Naive B cell (primary cell): ENCODE data around the gene AACS. TPM values are rescaled to one million over a fixed set of nuclear protein-coding genes. Genes with fewer than 3 reads are reported as not detected.
A peak's percentile ranks its signal among the peaks of the same experiment; 100 is the strongest.
"Not testable (repeated sequence)": the region's sequence is repeated elsewhere in the genome, so short reads cannot be mapped to it uniquely, and the experiment has no call there.

Source experiments
- ATAC-seq, 2 donors: fragments of 150-1000 bp; cut with Tn5 transposase; 2 replicates each; pipeline ENCODE4 v1.10.0; 2021; ENCODE audit warnings: low read depth in 2 of 2, mild to moderate bottlenecking in 2 of 2, moderate library complexity in 2 of 2
- DNase-seq: peaks from one replicate; pipeline ENCODE4 v3.0.0; 2022
- H3K27ac Mint-ChIP-seq, 6 donors: one replicate each; pipeline ENCODE4 v1.8.0; 2020 to 2022; ENCODE audit warnings: mild to moderate bottlenecking in 6 of 6, mixed read lengths in 6 of 6, moderate library complexity in 5 of 6, inconsistent platforms in 2 of 6
- H3K27me3 Mint-ChIP-seq, 3 donors: one replicate each; pipeline ENCODE4 v1.8.0; 2021 to 2022; ENCODE audit warnings: mixed read lengths in 3 of 3, mild to moderate bottlenecking in 1 of 3
- H3K36me3 Mint-ChIP-seq, 2 donors: one replicate each; pipeline ENCODE4 v1.8.0; 2020 to 2022; ENCODE audit warnings: mixed read lengths in 2 of 2, inconsistent platforms in 1 of 2, mild to moderate bottlenecking in 1 of 2
- H3K4me1 Mint-ChIP-seq, 3 donors: one replicate each; pipeline ENCODE4 v1.8.0; 2020 to 2022; ENCODE audit warnings: mixed read lengths in 3 of 3, inconsistent platforms in 1 of 3, mild to moderate bottlenecking in 1 of 3, moderate library complexity in 1 of 3
- H3K4me3 Mint-ChIP-seq, 8 donors: one replicate each; pipeline ENCODE4 v1.8.0; 2020 to 2022; ENCODE audit warnings: mild to moderate bottlenecking in 8 of 8, mixed read lengths in 8 of 8, moderate library complexity in 8 of 8, inconsistent platforms in 2 of 8
- H3K9me3 Mint-ChIP-seq, 7 donors: one replicate each; pipeline ENCODE4 v1.8.0; 2020 to 2022; ENCODE audit warnings: mixed read lengths in 7 of 7, mild to moderate bottlenecking in 5 of 7, inconsistent platforms in 2 of 7, moderate library complexity in 1 of 7
- polyA plus RNA-seq, 6 donors: library from polyadenylated mRNA; unstranded; fragments of 300-500 nt; fragmentation: Illumina TruSeq; gene quantifications; one replicate each; pipeline ENCODE4 v1.2.3, GENCODE V29; 2021; ENCODE audit warnings: low read depth in 6 of 6

AACS gene
- polyA plus RNA-seq, 6 donors from 2014 or later = 4.9 to 12.1 (median 7.5) TPM

GRCh38 chr12:125032466-125033152 is 32.6 kb upstream of the AACS start:
- Mint-ChIP-seq H3K4me3 (peak overlapping the region in 1 of 8 donors; percentile 69), H3K27me3 (no peaks in the 10 kb centered on the region), H3K36me3 (no peaks in the 10 kb centered on the region), H3K27ac (no peak overlapping the region), H3K4me1 (peaks cover 0 to 3% (median 2%) of the 10 kb centered on the region in 3 donors), H3K9me3 (peaks cover 0 to 3% (median 3%) of the 10 kb centered on the region in 7 donors)
- no peak for DNase-seq
- no peak for ATAC-seq

- no peak overlapping the region for H3K4me3 Mint-ChIP-seq
These were observed 31.9 kb upstream of the AACS start for GRCh38 chr12:125033288-125033687.

GRCh38 chr12:125038976-125039625 is 26.1 kb upstream of the AACS start:
- Mint-ChIP-seq H3K36me3 (no peaks in the 10 kb centered on the region), H3K27me3 (no peaks in the 10 kb centered on the region), H3K27ac (peak overlapping the region in 1 of 6 donors; percentile 79), H3K9me3 (peaks cover 0 to 3% (median 2%) of the 10 kb centered on the region in 7 donors), H3K4me3 (no peak overlapping the region), H3K4me1 (no peaks in the 10 kb centered on the region)
- no peak for DNase-seq
- no peak for ATAC-seq

More at GRCh38 chr12:125033288-125033687, 31.9 kb upstream of the AACS start:
- peaks cover 0 to 3% (median 2%) of the 10 kb centered on the region in 3 donors for H3K4me1 Mint-ChIP-seq
- ATAC-seq (no peak), DNase-seq (no peak)
- no peaks in the 10 kb centered on the region for H3K27me3 Mint-ChIP-seq
- H3K36me3 Mint-ChIP-seq = no peaks in the 10 kb centered on the region
- H3K27ac Mint-ChIP-seq = peak overlapping the region in 4 of 6 donors; percentile 0 to 87 (median 40)
- H3K9me3 Mint-ChIP-seq = peaks cover 0 to 3% (median 3%) of the 10 kb centered on the region in 7 donors

GRCh38 chr12:125049093-125049458 is 16.2 kb upstream of the AACS start:
- Mint-ChIP-seq H3K4me1 (peaks cover 4 to 10% (median 10%) of the 10 kb centered on the region in 3 donors), H3K9me3 (no peaks in the 10 kb centered on the region)

GRCh38 chr12:125050446-125050845 is 14.8 kb upstream of the AACS start:
- no peaks in the 10 kb centered on the region for H3K27me3 Mint-ChIP-seq
- peak overlapping the region in 1 of 6 donors; percentile 36 for H3K27ac Mint-ChIP-seq
- no peaks in the 10 kb centered on the region for H3K9me3 Mint-ChIP-seq
- DNase-seq (no peak), ATAC-seq (no peak)
- H3K4me1 Mint-ChIP-seq = peaks cover 4 to 10% (median 10%) of the 10 kb centered on the region in 3 donors
- peak overlapping the region; percentile 63 to 94 (median 91) for H3K4me3 Mint-ChIP-seq
- H3K36me3 Mint-ChIP-seq = no peaks in the 10 kb centered on the region

More at GRCh38 chr12:125049093-125049458, 16.2 kb upstream of the AACS start:
- DNase-seq (no peak), ATAC-seq (no peak)
- H3K36me3 Mint-ChIP-seq = no peaks in the 10 kb centered on the region
- H3K4me3 Mint-ChIP-seq = peak overlapping the region; percentile 83 to 94 (median 92)
- peak overlapping the region; percentile 64 to 94 (median 86) for H3K27ac Mint-ChIP-seq
- no peaks in the 10 kb centered on the region for H3K27me3 Mint-ChIP-seq

GRCh38 chr12:125050868-125051267 is 14.4 kb upstream of the AACS start:
- no peak overlapping the region for H3K27ac Mint-ChIP-seq
- H3K4me3 Mint-ChIP-seq = peak overlapping the region in 6 of 8 donors; percentile 63 to 93 (median 90)
- DNase-seq (no peak), ATAC-seq (no peak)
- no peaks in the 10 kb centered on the region for H3K36me3 Mint-ChIP-seq
- no peaks in the 10 kb centered on the region for H3K27me3 Mint-ChIP-seq
- H3K9me3 Mint-ChIP-seq = no peaks in the 10 kb centered on the region
- H3K4me1 Mint-ChIP-seq = peaks cover 4 to 10% (median 10%) of the 10 kb centered on the region in 3 donors

- H3K4me3 Mint-ChIP-seq = peak overlapping the region in 1 of 8 donors; percentile 12
- DNase-seq (no peak), ATAC-seq (no peak)
- H3K27ac Mint-ChIP-seq = no peak overlapping the region
- no peaks in the 10 kb centered on the region for H3K36me3 Mint-ChIP-seq
- H3K4me1 Mint-ChIP-seq = peaks cover 4 to 10% (median 10%) of the 10 kb centered on the region in 3 donors
- H3K27me3 Mint-ChIP-seq = peaks cover 4 to 12% (median 12%) of the 10 kb centered on the region in 3 donors
- H3K9me3 Mint-ChIP-seq = no peaks in the 10 kb centered on the region
These were observed 11.4 kb upstream of the AACS start for GRCh38 chr12:125053821-125054220.

GRCh38 chr12:125055591-125055990 is 9.6 kb upstream of the AACS start:
- DNase-seq (no peak), ATAC-seq (no peak)
- H3K27me3 Mint-ChIP-seq = peaks cover 7 to 16% (median 15%) of the 10 kb centered on the region in 3 donors
- H3K27ac Mint-ChIP-seq = no peak overlapping the region
- peak overlapping the region in 1 of 8 donors; percentile 13 for H3K4me3 Mint-ChIP-seq
- H3K4me1 Mint-ChIP-seq = no peaks in the 10 kb centered on the region
- H3K9me3 Mint-ChIP-seq = no peaks in the 10 kb centered on the region
- no peaks in the 10 kb centered on the region for H3K36me3 Mint-ChIP-seq

GRCh38 chr12:125056306-125056705 is 8.9 kb upstream of the AACS start:
- Mint-ChIP-seq H3K27me3 (peaks cover 7 to 16% (median 15%) of the 10 kb centered on the region in 3 donors), H3K4me3 (no peak overlapping the region), H3K9me3 (peaks cover 0 to 1% (median 0%) of the 10 kb centered on the region in 7 donors), H3K27ac (no peak overlapping the region), H3K36me3 (no peaks in the 10 kb centered on the region), H3K4me1 (no peaks in the 10 kb centered on the region)
- ATAC-seq (no peak), DNase-seq (no peak)

- Mint-ChIP-seq H3K27me3 (peaks cover 7 to 16% (median 15%) of the 10 kb centered on the region in 3 donors), H3K27ac (no peak overlapping the region), H3K4me1 (no peaks in the 10 kb centered on the region), H3K4me3 (no peak overlapping the region), H3K36me3 (no peaks in the 10 kb centered on the region), H3K9me3 (peaks cover 0 to 5% (median 0%) of the 10 kb centered on the region in 7 donors)
- DNase-seq (no peak), ATAC-seq (no peak)
These were observed 7.5 kb upstream of the AACS start for GRCh38 chr12:125057708-125058107.

- H3K36me3 Mint-ChIP-seq = no peaks in the 10 kb centered on the region
- H3K9me3 Mint-ChIP-seq = peaks cover 0 to 5% (median 0%) of the 10 kb centered on the region in 7 donors
- no peak overlapping the region for H3K4me3 Mint-ChIP-seq
- H3K27ac Mint-ChIP-seq = no peak overlapping the region
- peaks cover 8 to 14% (median 11%) of the 10 kb centered on the region in 3 donors for H3K4me1 Mint-ChIP-seq
- ATAC-seq (no peak), DNase-seq (no peak)
- peaks cover 15 to 27% (median 18%) of the 10 kb centered on the region in 3 donors for H3K27me3 Mint-ChIP-seq
These were observed 4.0 kb upstream of the AACS start for GRCh38 chr12:125061229-125061628.

GRCh38 chr12:125063522-125063921 is 1.7 kb upstream of the AACS start:
- H3K27ac Mint-ChIP-seq, ATAC-seq, H3K36me3 Mint-ChIP-seq, H3K9me3 Mint-ChIP-seq, DNase-seq: not testable (repeated sequence)
- H3K27me3 Mint-ChIP-seq = peaks cover 6 to 15% (median 13%) of the 10 kb centered on the region in 3 donors
- H3K4me3 Mint-ChIP-seq = peak overlapping the region in 2 of 8 donors; percentile 56 to 77
- peaks cover 15 to 22% (median 21%) of the 10 kb centered on the region in 3 donors for H3K4me1 Mint-ChIP-seq

- ATAC-seq (no peak), DNase-seq (no peak)
- Mint-ChIP-seq H3K27ac (peak overlapping the region in 2 of 6 donors; percentile 21 to 37), H3K36me3 (no peaks in the 10 kb centered on the region), H3K4me1 (peaks cover 15 to 26% (median 22%) of the 10 kb centered on the region in 3 donors), H3K4me3 (peak overlapping the region; percentile 65 to 94 (median 86)), H3K27me3 (peaks cover 0 to 13% (median 11%) of the 10 kb centered on the region in 3 donors), H3K9me3 (peaks cover 0 to 5% (median 0%) of the 10 kb centered on the region in 7 donors)
These were observed 743 bp upstream of the AACS start for GRCh38 chr12:125064492-125064891.
